Nephron progenitor cell (in vitro differentiated cells): Measurements from ENCODE around the gene CNTNAP2.

Source experiments
- DNase-seq: peaks from one replicate; pipeline ENCODE4 v3.0.0; 2021
- H3K27ac Mint-ChIP-seq: 2 replicates; pipeline ENCODE4 v1.8.0; 2021; ENCODE audit warnings: mild to moderate bottlenecking, moderate library complexity, mixed read lengths
- H3K27me3 Mint-ChIP-seq: 2 replicates; pipeline ENCODE4 v1.8.0; 2021; ENCODE audit warnings: mild to moderate bottlenecking, low read depth, mixed read lengths; ENCODE audit not compliant: poor library complexity
- H3K36me3 Mint-ChIP-seq: 2 replicates; pipeline ENCODE4 v1.8.0; 2021; ENCODE audit warnings: low read depth, mixed read lengths
- H3K4me1 Mint-ChIP-seq: 2 replicates; pipeline ENCODE4 v1.8.0; 2021; ENCODE audit warnings: mixed read lengths
- H3K4me3 Mint-ChIP-seq: 2 replicates; pipeline ENCODE4 v1.8.0; 2021; ENCODE audit warnings: mild to moderate bottlenecking, moderate library complexity, mixed read lengths
- H3K9me3 Mint-ChIP-seq: 2 replicates; pipeline ENCODE4 v1.8.0; 2021; ENCODE audit warnings: mild to moderate bottlenecking, moderate library complexity, mixed read lengths
- TF ChIP-seq, protein P1 (sequence below): fragments of 200-600 bp; sonication (generic); IDR thresholded peaks from 2 replicates; pipeline ENCODE4 v1.5.0; 2021; ENCODE audit warnings: antibody characterized with exemption

Gene CNTNAP2

DNA sequence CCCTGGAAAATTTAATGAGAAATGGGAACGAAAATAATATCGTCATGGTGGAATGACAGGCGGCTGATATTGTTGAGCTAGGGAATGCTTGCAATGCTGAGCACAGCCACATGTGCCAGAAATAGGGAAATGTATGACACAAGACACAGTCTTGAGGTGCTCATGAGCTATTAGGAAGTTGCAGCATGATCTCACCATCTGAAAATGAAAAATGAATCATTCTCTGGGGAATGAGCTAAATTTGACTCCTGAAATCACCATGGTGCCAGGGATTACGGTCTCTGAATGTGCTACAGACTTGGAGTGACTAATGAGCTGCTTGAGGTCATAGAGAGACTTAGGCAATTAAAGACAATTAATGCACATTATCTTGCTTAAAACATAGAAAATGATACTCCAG, 845.0 kb downstream of the CNTNAP2 start:
- no peaks in the 10 kb centered on the region for H3K27me3 Mint-ChIP-seq
- DNase-seq, result no peak
- no peaks in the 10 kb centered on the region for H3K9me3 Mint-ChIP-seq
- H3K27ac Mint-ChIP-seq, result no peak overlapping the region
- H3K36me3 Mint-ChIP-seq, result no peaks in the 10 kb centered on the region
- no peaks in the 10 kb centered on the region for H3K4me1 Mint-ChIP-seq
- TF ChIP-seq, protein P1, sequence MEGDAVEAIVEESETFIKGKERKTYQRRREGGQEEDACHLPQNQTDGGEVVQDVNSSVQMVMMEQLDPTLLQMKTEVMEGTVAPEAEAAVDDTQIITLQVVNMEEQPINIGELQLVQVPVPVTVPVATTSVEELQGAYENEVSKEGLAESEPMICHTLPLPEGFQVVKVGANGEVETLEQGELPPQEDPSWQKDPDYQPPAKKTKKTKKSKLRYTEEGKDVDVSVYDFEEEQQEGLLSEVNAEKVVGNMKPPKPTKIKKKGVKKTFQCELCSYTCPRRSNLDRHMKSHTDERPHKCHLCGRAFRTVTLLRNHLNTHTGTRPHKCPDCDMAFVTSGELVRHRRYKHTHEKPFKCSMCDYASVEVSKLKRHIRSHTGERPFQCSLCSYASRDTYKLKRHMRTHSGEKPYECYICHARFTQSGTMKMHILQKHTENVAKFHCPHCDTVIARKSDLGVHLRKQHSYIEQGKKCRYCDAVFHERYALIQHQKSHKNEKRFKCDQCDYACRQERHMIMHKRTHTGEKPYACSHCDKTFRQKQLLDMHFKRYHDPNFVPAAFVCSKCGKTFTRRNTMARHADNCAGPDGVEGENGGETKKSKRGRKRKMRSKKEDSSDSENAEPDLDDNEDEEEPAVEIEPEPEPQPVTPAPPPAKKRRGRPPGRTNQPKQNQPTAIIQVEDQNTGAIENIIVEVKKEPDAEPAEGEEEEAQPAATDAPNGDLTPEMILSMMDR, result no peak
- no peak overlapping the region for H3K4me3 Mint-ChIP-seq

DNA sequence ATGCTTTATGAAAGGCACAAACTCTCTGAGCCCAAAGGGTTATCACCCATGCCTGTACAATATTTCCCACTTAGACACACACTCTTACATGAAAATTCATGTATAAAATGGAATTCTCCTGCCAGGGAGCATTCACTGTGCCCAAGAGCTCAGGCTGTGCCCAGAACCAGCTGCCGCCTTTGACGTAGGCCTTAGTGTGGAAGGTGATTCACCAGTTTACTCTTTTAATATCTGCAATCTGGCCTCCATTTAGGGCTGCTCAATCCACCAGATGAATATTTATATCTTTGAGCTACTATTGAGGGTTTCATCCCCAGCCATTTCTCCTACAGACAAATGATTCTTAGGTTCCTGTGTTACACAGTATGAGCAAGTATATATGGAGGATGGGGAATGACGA, 849.7 kb downstream of the CNTNAP2 start:
- Mint-ChIP-seq H3K36me3 (no peaks in the 10 kb centered on the region), H3K27ac (no peak overlapping the region)

DNA sequence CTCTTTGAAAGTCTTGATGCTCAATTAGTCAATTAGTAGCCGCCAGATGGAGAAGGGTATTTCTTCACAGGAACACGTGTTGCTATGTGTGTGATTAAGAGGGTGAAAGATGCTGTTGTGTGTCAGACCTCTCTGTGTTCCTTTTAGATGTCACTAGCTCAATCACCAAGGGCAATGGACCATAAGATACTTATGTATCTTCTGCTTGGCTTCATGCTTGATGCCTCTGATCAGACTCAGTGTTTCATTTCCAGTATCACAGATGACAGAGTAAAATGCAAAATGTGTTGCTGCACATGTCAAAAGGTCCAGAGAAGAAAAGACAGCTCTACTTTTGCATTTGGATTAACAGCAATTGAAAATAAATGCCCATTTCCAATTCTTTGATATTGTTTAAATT, 865.9 kb downstream of the CNTNAP2 start:
- Mint-ChIP-seq H3K27me3 (no peaks in the 10 kb centered on the region), H3K9me3 (no peaks in the 10 kb centered on the region), H3K27ac (no peak overlapping the region)

More for the DNA sequence above, 849.7 kb downstream of the CNTNAP2 start:
- DNase-seq, result no peak
- TF ChIP-seq, protein P1, result no peak
- no peaks in the 10 kb centered on the region for H3K4me1 Mint-ChIP-seq
- H3K4me3 Mint-ChIP-seq, result no peak overlapping the region
- H3K27me3 Mint-ChIP-seq, result no peaks in the 10 kb centered on the region
- H3K9me3 Mint-ChIP-seq, result peaks cover 9% of the 10 kb centered on the region

DNA sequence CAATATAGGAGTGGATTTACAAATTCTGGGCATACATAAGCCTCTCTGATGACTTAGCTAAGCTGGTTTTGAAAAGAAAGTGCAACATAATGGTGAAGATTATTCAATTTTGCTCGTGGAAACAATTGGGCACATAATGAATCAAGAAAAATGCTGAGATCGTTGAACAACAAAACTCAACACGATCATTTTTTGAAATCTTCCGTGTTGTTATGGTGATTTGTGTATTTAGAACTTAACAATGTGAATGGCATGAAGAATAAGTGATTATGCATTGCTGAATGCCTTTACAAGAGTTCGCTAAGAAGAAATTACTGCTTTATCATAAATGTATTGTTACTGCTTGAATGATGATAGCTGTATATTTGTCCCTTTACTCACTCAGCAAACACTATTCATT, 875.0 kb downstream of the CNTNAP2 start:
- H3K9me3 Mint-ChIP-seq, result no peaks in the 10 kb centered on the region
- no peaks in the 10 kb centered on the region for H3K36me3 Mint-ChIP-seq
- H3K4me1 Mint-ChIP-seq, result no peaks in the 10 kb centered on the region
- no peaks in the 10 kb centered on the region for H3K27me3 Mint-ChIP-seq
- no peak overlapping the region for H3K27ac Mint-ChIP-seq
- TF ChIP-seq, protein P1, result no peak
- no peak overlapping the region for H3K4me3 Mint-ChIP-seq
- no peak for DNase-seq

More for the DNA sequence above, 865.9 kb downstream of the CNTNAP2 start:
- no peaks in the 10 kb centered on the region for H3K36me3 Mint-ChIP-seq
- H3K4me3 Mint-ChIP-seq, result no peak overlapping the region
- TF ChIP-seq, protein P1, result no peak
- DNase-seq, result no peak
- no peaks in the 10 kb centered on the region for H3K4me1 Mint-ChIP-seq

DNA sequence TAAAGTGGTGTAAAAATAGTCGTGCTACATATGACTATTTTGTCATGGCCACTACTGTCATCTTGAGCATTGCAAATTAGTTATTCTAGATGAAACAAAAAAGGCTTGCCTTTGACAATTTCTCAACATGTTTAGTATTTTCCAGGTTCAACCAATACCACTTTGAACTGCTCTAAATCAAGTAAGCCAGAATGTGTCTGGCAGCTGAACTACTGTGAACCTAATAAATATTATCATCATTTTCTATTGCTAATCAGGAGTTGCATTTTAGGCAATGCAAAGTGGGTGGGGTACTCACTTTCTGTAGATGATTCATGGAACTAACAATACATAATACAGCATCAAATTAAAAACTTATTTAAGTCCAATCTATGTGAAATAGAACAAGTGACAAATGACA, 877.2 kb downstream of the CNTNAP2 start:
- Mint-ChIP-seq H3K9me3 (no peaks in the 10 kb centered on the region), H3K36me3 (no peaks in the 10 kb centered on the region), H3K4me3 (no peak overlapping the region), H3K4me1 (no peaks in the 10 kb centered on the region), H3K27ac (no peak overlapping the region), H3K27me3 (no peaks in the 10 kb centered on the region)
- DNase-seq, result no peak
- TF ChIP-seq, protein P1, result no peak

DNA sequence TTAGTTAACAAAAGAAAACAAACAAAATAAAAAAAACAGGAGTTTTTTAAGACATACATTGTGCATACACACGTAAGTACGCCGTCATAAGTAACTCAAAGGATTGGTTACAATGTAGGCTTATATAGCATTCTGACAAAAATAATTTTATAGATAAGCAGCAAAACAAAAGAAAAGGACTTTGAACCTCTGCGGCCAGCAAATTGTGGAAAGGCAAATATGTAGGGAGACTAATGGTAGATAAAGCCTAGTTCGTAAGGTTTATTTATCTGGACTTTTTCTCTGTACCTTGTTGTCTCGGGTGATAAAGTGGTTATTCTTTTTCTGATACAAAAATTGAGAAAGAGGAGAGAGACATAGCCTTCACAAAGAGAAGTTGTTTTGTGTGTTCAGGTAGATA, 891.9 kb downstream of the CNTNAP2 start:
- TF ChIP-seq, protein P1, result no peak
- Mint-ChIP-seq H3K9me3 (no peaks in the 10 kb centered on the region), H3K4me1 (no peaks in the 10 kb centered on the region), H3K36me3 (no peaks in the 10 kb centered on the region), H3K4me3 (no peak overlapping the region), H3K27me3 (no peaks in the 10 kb centered on the region), H3K27ac (no peak overlapping the region)
- no peak for DNase-seq
